ENCODE measurements around the gene SERPINB12.
A peak's percentile ranks its signal among the peaks of the same experiment; 100 is the strongest.

The SERPINB12 gene

GRCh38 chr18:63514326-63514725 is 27.8 kb upstream of the SERPINB12 start:
- H3K27ac ChIP-seq (ENCODE audit: extremely low read depth, low read depth, low read length), result no peak overlapping the region
- no peaks in the 10 kb centered on the region for H3K9me3 ChIP-seq (ENCODE audit: control insufficient read depth, insufficient read depth, low read depth, low read length)
- H3K4me3 ChIP-seq (ENCODE audit: low read depth, low read length), result no peak overlapping the region
- ChIA-PET POLR2A (no interaction called here), CTCF (interaction anchor here (0.8 to 12.9 kb wide), 8 partner anchors 8 to 421 kb away, joined by 3 to 338 read pairs (median 5); no protein-coding TSS in a partner anchor)
- no peaks in the 10 kb centered on the region for H3K36me3 ChIP-seq (ENCODE audit: control insufficient read depth in 2 of 2, insufficient read depth in 1 of 2, low read length in 2 of 2)
- peaks cover 3% of the 10 kb centered on the region; the same call in 1 of the 2 replicates for H3K4me1 ChIP-seq (ENCODE audit: control insufficient read depth, insufficient read depth, low read length)
- TF ChIP-seq SP2 (tag by site-specific recombination; IDR thresholded peaks at IDR 0.05) (no peak), ZNF529 (tag by site-specific recombination; IDR thresholded peaks at IDR 0.05; ENCODE audit: insufficient replicate concordance) (no peak), ZNF266 (tag by site-specific recombination; IDR thresholded peaks at IDR 0.05; ENCODE audit: low read depth) (no peak), KLF16 (tag by site-specific recombination; IDR thresholded peaks at IDR 0.05) (no peak), YY1 (tag by site-specific recombination; IDR thresholded peaks at IDR 0.05) (no peak), ZNF335 (tag by site-specific recombination; conservative IDR thresholded peaks at IDR 0.05) (no peak), ZNF341 (tag by site-specific recombination; IDR thresholded peaks at IDR 0.05; ENCODE audit: low read depth) (no peak), ZNF391 (tag by site-specific recombination; IDR thresholded peaks at IDR 0.05; ENCODE audit: borderline replicate concordance, low read depth) (no peak), TCF7L2 (IDR thresholded peaks at IDR 0.05; ENCODE audit: borderline replicate concordance, low read depth, low read length) (no peak), ZNF362 (tag by site-specific recombination; IDR thresholded peaks at IDR 0.05) (no peak), ZBTB49 (tag by site-specific recombination; IDR thresholded peaks at IDR 0.05; ENCODE audit: low read depth) (no peak), ZNF423 (tag by site-specific recombination; IDR thresholded peaks at IDR 0.05) (no peak), HIC1 (tag by site-specific recombination; IDR thresholded peaks at IDR 0.05) (no peak), SP3 (tag by site-specific recombination; IDR thresholded peaks at IDR 0.05) (no peak), HOXD13 (CRISPR knock-in tag; IDR thresholded peaks at IDR 0.05; ENCODE audit: borderline replicate concordance) (no peak), ZFP41 (tag by site-specific recombination; IDR thresholded peaks at IDR 0.05; ENCODE audit: borderline replicate concordance) (no peak), ZNF558 (tag by site-specific recombination; IDR thresholded peaks at IDR 0.05) (no peak), KLF9 (tag by site-specific recombination; IDR thresholded peaks at IDR 0.05; ENCODE audit: low read depth) (no peak), ZNF394 (tag by site-specific recombination; IDR thresholded peaks at IDR 0.05; ENCODE audit: borderline replicate concordance) (no peak)

- peaks cover 3% of the 10 kb centered on the region; the same call in 1 of the 2 replicates for H3K4me1 ChIP-seq (ENCODE audit: control insufficient read depth, insufficient read depth, low read length)
- no peak overlapping the region for H3K4me3 ChIP-seq (ENCODE audit: low read depth, low read length)
- CTCF ChIA-PET, result interaction anchor here (0.5 to 12.9 kb wide), 9 partner anchors 8 to 672 kb away, joined by 3 to 338 read pairs (median 5); no protein-coding TSS in a partner anchor
- POLR2A ChIA-PET, result interaction anchor here (0.6 kb wide), 1 partner anchor 49 kb away, joined by 3 read pairs; no protein-coding TSS in a partner anchor
- no peak overlapping the region for H3K27ac ChIP-seq (ENCODE audit: extremely low read depth, low read depth, low read length)
- H3K9me3 ChIP-seq (ENCODE audit: control insufficient read depth, insufficient read depth, low read depth, low read length), result no peaks in the 10 kb centered on the region
- TF ChIP-seq ZNF350 (tag by site-specific recombination; IDR thresholded peaks at IDR 0.05), result no peak
- 0 out of 2 replicates have a peak, but pooled peaks have one; percentile 11 for TF ChIP-seq CTCF (tag by site-specific recombination; IDR thresholded peaks at IDR 0.05)
- no peaks in the 10 kb centered on the region for H3K36me3 ChIP-seq (ENCODE audit: control insufficient read depth in 2 of 2, insufficient read depth in 1 of 2, low read length in 2 of 2)
Measured at GRCh38 chr18:63514888-63515678, 27.1 kb upstream of the SERPINB12 start.

All from HEK293 (cell line).